HepG2 (cell line): Measurements from ENCODE around the gene SFXN1. TPM values are rescaled to one million over a fixed set of nuclear protein-coding genes. Genes with fewer than 3 reads are reported as not detected.

Source experiments
- ATAC-seq: fragments of 200-7000 bp; cut with Tn5 transposase; 3 replicates; pipeline ENCODE4 v1.9.1; 2020; ENCODE audit warnings: mild to moderate bottlenecking, moderate library complexity
- BruUV-seq: library from RNA; stranded (reverse); fragments of 400-500 nt; replicated peaks from 2 replicates; lab custom pipeline; 2021; lab: Mats Ljungman, UMichigan
- CTCF ChIA-PET: fragments of 300-600 bp; formaldehyde crosslinking; extraction: SDS; loops from one replicate; lab custom pipeline; 2021; ENCODE audit warnings: low total read pairs, inconsistent platforms, low intra/inter-chr PET ratio; lab: Yijun Ruan, JAX
- POLR2A ChIA-PET: fragments of 350-600 bp; sonication (Branson Sonifier 250); formaldehyde crosslinking; loops from one replicate; lab custom pipeline; 2020; ENCODE audit warnings: antibody characterized with exemption, inconsistent platforms; lab: Yijun Ruan, JAX
- DNase-seq: peaks from one replicate; pipeline ENCODE4 v3.0.0-alpha.2; 2015; ENCODE audit warnings: low spot score
- FAIRE-seq: peaks from 3 replicates; lab custom pipeline; 2011; peaks lifted over from hg19 to GRCh38; lab: Jason Lieb, UNC
- H2AFZ ChIP-seq: one replicate; pipeline ENCODE4 v1.6.1; 2011; ENCODE audit warnings: low read length, inconsistent platforms
- H3K27ac ChIP-seq: fragments of 300-600 bp; 3 replicates; pipeline ENCODE4 v1.8.0; 2011; ENCODE audit warnings: mixed run types, mild to moderate bottlenecking, mixed read lengths, low read length, inconsistent platforms; ENCODE audit not compliant: insufficient read depth; ENCODE audit errors: extremely low read length
- H3K27me3 ChIP-seq, 2 experiments: fragments of 200-600 bp in 1 of 2; 2 replicates in 1 of 2; 3 replicates in 1 of 2; pipeline versions ENCODE4 v1.6.0 to v1.8.0; 2011; ENCODE audit warnings: low read length in 2 of 2, mild to moderate bottlenecking in 2 of 2, moderate library complexity in 2 of 2, inconsistent platforms in 1 of 2; ENCODE audit not compliant: insufficient read depth in 2 of 2, control insufficient read depth in 1 of 2
- H3K36me3 ChIP-seq, 2 experiments: fragments of 200-600 bp in 1 of 2; replicated peaks in 1 of 2; 2 replicates in 1 of 2; 3 replicates in 1 of 2; pipeline versions ENCODE4 v1.5.1 to v1.8.0; 2011; ENCODE audit warnings: low read length in 2 of 2, inconsistent platforms in 1 of 2; ENCODE audit not compliant: insufficient read depth in 2 of 2, control insufficient read depth in 1 of 2
- H3K4me1 ChIP-seq: 2 replicates; pipeline ENCODE4 v1.5.1; 2012; ENCODE audit warnings: low read length, inconsistent platforms; ENCODE audit not compliant: insufficient read depth
- H3K4me2 ChIP-seq: 2 replicates; pipeline ENCODE4 v1.6.0; 2011; ENCODE audit warnings: low read depth, low read length, inconsistent platforms
- H3K4me3 ChIP-seq, 3 experiments: fragments of 200-600 bp in 1 of 3; sonication (generic), shearing (Covaris generic) in 1 of 3; replicated peaks in 1 of 3; 2 replicates each; pipeline ENCODE4 v1.5.1; 2011 to 2016; ENCODE audit warnings: low read length in 3 of 3, inconsistent platforms in 2 of 3, low read depth in 2 of 3, mild to moderate bottlenecking in 2 of 3, control low read depth in 1 of 3, mixed read lengths in 1 of 3; ENCODE audit not compliant: insufficient read depth in 1 of 3
- H3K79me2 ChIP-seq: one replicate; pipeline ENCODE4 v1.6.1; 2011; ENCODE audit warnings: low read length, inconsistent platforms; ENCODE audit not compliant: insufficient read depth
- H3K9ac ChIP-seq: 2 replicates; pipeline ENCODE4 v1.6.0; 2011; ENCODE audit warnings: mild to moderate bottlenecking, low read depth, low read length, inconsistent platforms; ENCODE audit not compliant: insufficient read depth
- H3K9me3 ChIP-seq: 2 replicates; pipeline ENCODE4 v1.5.1; 2012; ENCODE audit warnings: mild to moderate bottlenecking, low read length
- H4K20me1 ChIP-seq: 2 replicates; pipeline ENCODE4 v1.6.0; 2011; ENCODE audit warnings: inconsistent platforms, mild to moderate bottlenecking, low read length, moderate library complexity; ENCODE audit not compliant: insufficient read depth
- BCL3 ChIP-seq: sonication (generic); formaldehyde crosslinking; IDR thresholded peaks from 2 replicates; pipeline ENCODE4 v1.5.1; 2020; ENCODE audit warnings: mild to moderate bottlenecking, missing genetic modification reagents, moderate library complexity
- FUBP1 ChIP-seq: sonication (generic); formaldehyde crosslinking; IDR thresholded peaks from 2 replicates; pipeline ENCODE4 v1.5.1; 2020; ENCODE audit warnings: missing genetic modification reagents, mild to moderate bottlenecking, borderline replicate concordance
- GMEB1 ChIP-seq: sonication (generic); formaldehyde crosslinking; IDR thresholded peaks from 2 replicates; pipeline ENCODE4 v1.5.1; 2020; ENCODE audit warnings: missing genetic modification reagents, mild to moderate bottlenecking, borderline replicate concordance
- RAD21 ChIP-seq: fragments of 450-650 bp; formaldehyde crosslinking; IDR thresholded peaks from 2 replicates; pipeline ENCODE4 v1.5.0; 2020; ENCODE audit warnings: mild to moderate bottlenecking
- SMAD1 ChIP-seq: sonication (generic); formaldehyde crosslinking; IDR thresholded peaks from 2 replicates; pipeline ENCODE4 v1.4.0; 2020; ENCODE audit warnings: missing genetic modification reagents, low read depth, mild to moderate bottlenecking, borderline replicate concordance
- ZNF703 ChIP-seq: sonication (generic); formaldehyde crosslinking; IDR thresholded peaks from 2 replicates; pipeline ENCODE4 v1.5.1; 2020; ENCODE audit warnings: missing genetic modification reagents, mild to moderate bottlenecking, moderate library complexity, borderline replicate concordance
- ZNF720 ChIP-seq: sonication (generic); formaldehyde crosslinking; IDR thresholded peaks from 2 replicates; pipeline ENCODE4 v1.4.0; 2020; ENCODE audit warnings: missing genetic modification reagents
- ZNF761 ChIP-seq: sonication (generic); formaldehyde crosslinking; conservative IDR thresholded peaks from 2 replicates; pipeline ENCODE4 v1.4.0; 2020; ENCODE audit warnings: mild to moderate bottlenecking, missing genetic modification reagents
- WGBS: methylation state at CpG from one replicate; pipeline ENCODE4 v1.1.6; 2017; ENCODE audit warnings: low lambda C conversion rate; 5-methylcytosine and 5-hydroxymethylcytosine counted together
- in situ Hi-C: cut with HindIII; loops from 2 replicates; pipeline ENCODE4 v1.10.0; 2017; ENCODE audit warnings: low pct_unique_long_range_greater_than_20kb; ENCODE audit not compliant: extremely low pct_ligation_motif_present
- intact Hi-C: fragments of 100-400 bp; cut with micrococcal nuclease; formaldehyde crosslinking; loops from one replicate; pipeline ENCODE4 v1.10.0; 2022; ENCODE audit not compliant: unreplicated experiment
- polyA plus RNA-seq, 8 experiments: library from polyadenylated mRNA; depleted of rRNA in 3 of 8; stranded (reverse) in 7 of 8; unstranded in 1 of 8; fragments of >200 nt; fragmentation: Illumina TruSeq in 4 of 8; extraction: Trizol in 4 of 8; gene quantifications; 2 replicates each; pipeline versions ENCODE4 v1.2.1 to v1.2.3, GENCODE V29; 2011 to 2016; ENCODE audit warnings: low read depth in 4 of 8, missing spikeins in 1 of 8, mixed read lengths in 1 of 8; ENCODE audit not compliant: insufficient read depth in 1 of 8
- total RNA-seq, 5 experiments: library from RNA; depleted of rRNA; stranded (reverse); fragments of >200 nt; fragmentation: Illumina TruSeq; extraction: Trizol; gene quantifications; 2 replicates each; pipeline ENCODE4 v1.2.3, GENCODE V29; 2016; ENCODE audit warnings: low read depth in 1 of 5

Gene SFXN1
- total and polyA plus RNA-seq, 2 of the 13 experiments (the other 11 are each of a cell fraction or from before 2014, with no cell fraction given): 122 to 135 TPM

DNA sequence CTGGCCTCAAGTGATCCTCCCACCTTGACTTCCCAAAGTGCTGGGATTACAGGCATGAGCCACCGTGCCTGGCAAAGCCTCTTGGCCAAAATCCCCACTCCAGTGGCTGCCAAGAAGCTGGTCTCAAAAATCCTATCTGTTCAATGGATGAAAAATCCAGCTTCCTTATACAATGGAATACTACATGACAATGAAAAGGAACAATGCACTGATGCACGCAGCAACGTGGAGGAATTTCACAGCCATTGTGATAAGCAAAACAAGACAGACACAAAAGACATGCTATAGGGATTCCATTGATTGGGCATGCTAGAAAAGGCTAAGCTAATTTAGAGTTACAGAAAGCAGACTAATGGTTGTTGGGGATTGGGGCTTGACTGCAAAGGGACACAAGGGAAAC, 13.1 kb upstream of the SFXN1 start (continued):
- TF ChIP-seq GMEB1 (CRISPR knock-in tag): no peak

DNA sequence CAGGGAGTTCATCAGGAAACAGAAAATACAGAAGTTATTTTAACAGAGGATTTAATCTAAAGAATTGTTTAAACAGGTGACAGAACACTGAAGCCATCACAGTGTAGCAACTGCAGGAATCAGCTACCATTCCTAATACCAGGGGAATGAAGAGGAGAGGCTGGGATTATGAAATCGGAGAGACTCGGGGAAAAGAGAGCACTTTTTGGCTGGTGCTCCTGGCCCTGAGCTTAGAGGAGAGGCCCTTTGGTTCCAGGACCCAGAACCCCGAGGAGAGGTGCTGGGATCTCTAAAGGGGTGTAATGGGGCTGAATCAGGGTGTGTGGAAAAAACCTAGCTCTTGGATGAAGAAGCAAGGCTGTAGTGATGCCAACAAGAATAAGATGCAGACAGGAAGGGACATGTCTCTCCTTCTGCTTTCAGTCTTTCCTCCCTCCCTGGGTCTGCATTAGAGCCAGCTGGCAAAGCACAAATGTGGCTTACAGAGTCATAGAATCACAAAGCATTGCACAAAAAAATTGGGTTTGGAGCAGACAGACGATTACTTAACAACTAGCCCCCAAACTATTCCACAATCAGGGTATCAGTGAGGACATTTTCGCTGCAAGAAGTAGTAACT, 11.6 kb upstream of the SFXN1 start:
- intact Hi-C loops (loop anchor here (10.0 kb wide), 1 partner anchor 248 kb away; no protein-coding TSS in a partner anchor), in situ Hi-C loops (no loop called here)
- Histone ChIP-seq H3K9ac (no peak overlapping the region), H3K4me1 (peaks cover 18% of the 10 kb centered on the region), H3K27ac (no peak overlapping the region), H3K27me3 (peaks cover 3 to 38% of the 10 kb centered on the region in 2 experiments; a peak in 3 of 5 replicates), H4K20me1 (no peaks in the 10 kb centered on the region; the same call in 1 of the 2 replicates)
- ATAC-seq (no peak), DNase-seq (no peak)
- WGBS: 17% methylated on average over 5 of the region's 5 CpGs
- TF ChIP-seq GMEB1 (CRISPR knock-in tag): no peak
- no peak for TF ChIP-seq ZNF720
- no peak for TF ChIP-seq SMAD1 (CRISPR knock-in tag)
- TF ChIP-seq ZNF703 (CRISPR knock-in tag): no peak
- no peak for TF ChIP-seq BCL3
- TF ChIP-seq FUBP1: no peak
- TF ChIP-seq RAD21: no peak
- TF ChIP-seq ZNF761 (CRISPR knock-in tag): no peak
- TF ChIP-seq, all 625 proteins: peak for 0
- ChIA-PET CTCF (no interaction called here), POLR2A (interaction anchor here (2.2 kb wide), 1 partner anchor 11 kb away, joined by 7 read pairs; the partner anchor contains the start of gene SFXN1)
- BruUV-seq: no TSS peak
- Histone ChIP-seq H3K4me3 (no peak overlapping the region), H3K36me3 (no peaks in the 10 kb centered on the region), H3K9me3 (no peaks in the 10 kb centered on the region), H3K79me2 (no peaks in the 10 kb centered on the region), H2AFZ (no peak overlapping the region), H3K4me2 (no peak overlapping the region)
- no peak for FAIRE-seq
